Endothelial cell of umbilical vein (primary cell): Measurements from ENCODE around the gene RHCE. TPM values are rescaled to one million over a fixed set of nuclear protein-coding genes. Genes with fewer than 3 reads are reported as not detected.

ENCODE experiments used
- BruUV-seq: library from RNA; stranded (reverse); fragments of 400-500 nt; replicated peaks from 2 replicates; lab custom pipeline; 2021; lab: Mats Ljungman, UMichigan
- CTCF ChIA-PET: fragments of 300-600, 350-600 bp; sonication (Branson Sonifier 250); formaldehyde crosslinking; loops from one replicate; lab custom pipeline; 2021; ENCODE audit warnings: antibody characterized with exemption, inconsistent platforms; lab: Charles Lee
- POLR2A ChIA-PET: fragments of 300-600, 350-600 bp; sonication (Branson Sonifier 250); formaldehyde crosslinking; loops from one replicate; lab custom pipeline; 2021; ENCODE audit warnings: antibody characterized with exemption, inconsistent platforms; lab: Charles Lee
- DNase-seq: peaks from one replicate; pipeline ENCODE4 v3.0.0-alpha.2; 2011; ENCODE audit warnings: low read depth, low spot score
- FAIRE-seq: peaks from 2 replicates; lab custom pipeline; 2011; peaks lifted over from hg19 to GRCh38; lab: Jason Lieb, UNC
- H2AFZ ChIP-seq: 2 replicates; pipeline ENCODE4 v1.6.0; 2012; ENCODE audit warnings: low read depth, low read length, control low read depth, inconsistent platforms
- H3K27ac ChIP-seq: 2 replicates; pipeline ENCODE4 v1.5.1; 2011; ENCODE audit warnings: low read depth, mild to moderate bottlenecking, control low read depth, low read length, moderate library complexity; ENCODE audit not compliant: insufficient read depth
- H3K27me3 ChIP-seq, 2 experiments: 2 replicates each; pipeline versions ENCODE4 v1.6.0 to v1.6.1; 2011; ENCODE audit warnings: low read length in 2 of 2, mixed read lengths in 1 of 2; ENCODE audit not compliant: control insufficient read depth in 2 of 2, insufficient read depth in 2 of 2
- H3K36me3 ChIP-seq, 2 experiments: 2 replicates in 1 of 2; 3 replicates in 1 of 2; pipeline ENCODE4 v1.5.1; 2011; ENCODE audit warnings: low read length in 2 of 2, mild to moderate bottlenecking in 1 of 2, moderate library complexity in 1 of 2; ENCODE audit not compliant: control insufficient read depth in 2 of 2, insufficient read depth in 2 of 2; ENCODE audit errors: extremely low read depth in 1 of 2
- H3K4me1 ChIP-seq: 3 replicates; pipeline ENCODE4 v1.5.1; 2011; ENCODE audit warnings: mild to moderate bottlenecking, low read length; ENCODE audit not compliant: control insufficient read depth, insufficient read depth; ENCODE audit errors: extremely low read depth
- H3K4me2 ChIP-seq: 2 replicates; pipeline ENCODE4 v1.6.1; 2011; ENCODE audit warnings: low read length, control low read depth, mixed read lengths; ENCODE audit not compliant: insufficient read depth
- H3K4me3 ChIP-seq, 3 experiments: fragments of 200-600 bp in 1 of 3; sonication (generic), shearing (Covaris generic) in 1 of 3; replicated peaks in 1 of 3; 2 replicates each; pipeline ENCODE4 v1.5.1; 2011 to 2016; ENCODE audit warnings: control low read depth in 3 of 3, low read length in 3 of 3, mild to moderate bottlenecking in 2 of 3, inconsistent platforms in 1 of 3, low read depth in 1 of 3, moderate library complexity in 1 of 3; ENCODE audit not compliant: insufficient read depth in 1 of 3
- H3K79me2 ChIP-seq: 2 replicates; pipeline ENCODE4 v1.6.0; 2012; ENCODE audit warnings: low read length, inconsistent platforms; ENCODE audit not compliant: control insufficient read depth, insufficient read depth
- H3K9ac ChIP-seq: replicated peaks from 2 replicates; pipeline ENCODE3; 2011; ENCODE audit warnings: low read length, control low read depth; ENCODE audit not compliant: insufficient read depth; ENCODE audit errors: extremely low read depth
- H3K9me1 ChIP-seq: replicated peaks from 3 replicates; pipeline ENCODE4 v1.6.0; 2011; ENCODE audit warnings: mild to moderate bottlenecking, low read length; ENCODE audit not compliant: control insufficient read depth, insufficient read depth; ENCODE audit errors: extremely low read depth
- H3K9me3 ChIP-seq: replicated peaks from 2 replicates; pipeline ENCODE4 v1.5.1; 2012; ENCODE audit warnings: low read length, inconsistent platforms; ENCODE audit not compliant: control insufficient read depth, insufficient read depth
- H4K20me1 ChIP-seq: replicated peaks from 2 replicates; pipeline ENCODE3; 2011; ENCODE audit warnings: mild to moderate bottlenecking, low read length; ENCODE audit not compliant: control insufficient read depth, insufficient read depth; ENCODE audit errors: extremely low read depth
- CTCF ChIP-seq, 2 donors: IDR thresholded peaks; 1 replicate in 1 of 2; 2 replicates in 1 of 2; pipeline ENCODE4 v1.5.1; 2011; ENCODE audit warnings: low read length in 2 of 2, mild to moderate bottlenecking in 2 of 2, moderate library complexity in 2 of 2, control low read depth in 1 of 2, inconsistent platforms in 1 of 2, low read depth in 1 of 2; ENCODE audit not compliant: insufficient read depth in 1 of 2; ENCODE audit errors: extremely low read depth in 1 of 2
- EZH2 ChIP-seq: IDR thresholded peaks from 2 replicates; pipeline ENCODE4 v1.6.1; 2012; ENCODE audit warnings: borderline replicate concordance, low read depth, mild to moderate bottlenecking, moderate library complexity, low read length, inconsistent platforms; ENCODE audit not compliant: severe bottlenecking
- FOS ChIP-seq: IDR thresholded peaks from 2 replicates; pipeline ENCODE4 v1.6.1; 2011; ENCODE audit warnings: mild to moderate bottlenecking, low read length, moderate library complexity, borderline replicate concordance; ENCODE audit not compliant: insufficient read depth
- GATA2 ChIP-seq: IDR thresholded peaks from 2 replicates; pipeline ENCODE4 v1.7.0; 2011; ENCODE audit warnings: low read depth, mild to moderate bottlenecking, moderate library complexity, mixed read lengths, low read length; ENCODE audit not compliant: insufficient read length, insufficient read depth
- JUN ChIP-seq: IDR thresholded peaks from 2 replicates; pipeline ENCODE4 v1.6.1; 2011; ENCODE audit warnings: borderline replicate concordance, low read depth; ENCODE audit not compliant: insufficient read length, insufficient read depth
- MYC ChIP-seq: IDR thresholded peaks from one replicate; pipeline ENCODE4 v1.6.1; 2011; ENCODE audit warnings: mild to moderate bottlenecking, low read depth, low read length
- POLR2A ChIP-seq: IDR thresholded peaks from 2 replicates; pipeline ENCODE4 v1.6.1; 2012; ENCODE audit warnings: low read depth, mild to moderate bottlenecking, control low read depth, low read length
- POLR2AphosphoS5 ChIP-seq: IDR thresholded peaks from 2 replicates; pipeline ENCODE4 v1.6.1; 2012; ENCODE audit warnings: low read depth, mild to moderate bottlenecking, control low read depth, low read length, moderate library complexity; ENCODE audit not compliant: insufficient read depth
- dilution Hi-C: fragments of 300-500 bp; cut with MboI; formaldehyde crosslinking; loops from one replicate; pipeline ENCODE4 v1.15.0; 2019; ENCODE audit warnings: low sequenced_read_pairs; ENCODE audit not compliant: extremely low pct_ligation_motif_present
- intact Hi-C: fragments of 100-400 bp; cut with micrococcal nuclease; formaldehyde crosslinking; loops from one replicate; pipeline ENCODE4 v1.10.0; 2022
- polyA plus RNA-seq, 4 experiments: library from polyadenylated mRNA; depleted of rRNA in 3 of 4; stranded (reverse) in 3 of 4; unstranded in 1 of 4; fragments of >200 nt; gene quantifications; 2 replicates each; pipeline versions ENCODE4 v1.2.1 to v1.2.3, GENCODE V29; 2011 to 2012; ENCODE audit warnings: missing spikeins in 1 of 4
- total RNA-seq: library from RNA; stranded (reverse); gene quantifications from 2 replicates; pipeline ENCODE4 v1.2.3, GENCODE V29; 2021
- TF ChIP-seq, protein P1 (sequence below): IDR thresholded peaks from 2 replicates; pipeline ENCODE4 v1.6.1; 2011; ENCODE audit not compliant: insufficient read depth, insufficient read length

RHCE gene
- total and polyA plus RNA-seq, 2 donors (not counting 3 experiments of a cell fraction or from before 2014, with no cell fraction given): 0.07 TPM; not detected in 1

DNA sequence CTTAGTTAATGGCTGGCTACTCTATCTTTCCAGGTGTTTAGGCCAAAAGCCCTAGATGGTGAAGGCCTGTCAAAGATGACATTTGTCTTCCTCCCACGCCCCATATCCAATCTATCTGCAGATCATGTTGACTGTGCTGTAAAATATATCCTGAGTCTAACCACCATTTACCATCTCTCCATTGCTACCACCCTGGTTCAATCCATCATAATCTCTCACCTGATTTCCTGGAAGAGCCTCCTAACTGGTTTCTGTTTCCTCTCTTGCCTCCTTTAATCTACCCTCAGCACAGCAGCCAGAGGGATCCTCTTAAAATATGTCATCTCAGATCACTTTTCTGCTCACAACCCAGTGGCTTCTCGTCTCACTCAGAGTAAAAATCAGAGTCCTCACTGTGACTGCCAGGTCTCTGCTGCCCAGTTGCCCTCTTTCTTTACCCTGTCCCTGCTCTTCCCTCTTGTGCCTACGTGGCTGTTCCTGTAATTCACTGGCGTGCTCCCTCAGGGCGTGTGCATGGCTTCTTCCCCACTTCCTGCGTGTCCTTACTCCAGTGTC, 64.7 kb downstream of the RHCE start:
- Histone ChIP-seq H3K4me2 (no peak overlapping the region), H3K9me3 (no peaks in the 10 kb centered on the region), H2AFZ (no peak overlapping the region), H3K9ac (no peak overlapping the region), H3K9me1 (peaks cover 4% of the 10 kb centered on the region), H3K27me3 (no peaks in the 10 kb centered on the region), H3K79me2 (no peaks in the 10 kb centered on the region), H3K4me3 (no peak overlapping the region), H3K27ac (no peak overlapping the region), H3K4me1 (peaks cover 6% of the 10 kb centered on the region), H4K20me1 (peaks cover 2% of the 10 kb centered on the region), H3K36me3 (peaks cover 9 to 10% of the 10 kb centered on the region in 2 experiments)
- POLR2A ChIA-PET: no interaction called here
- no TSS peak for BruUV-seq
- TF ChIP-seq POLR2AphosphoS5 (no peak), POLR2A (no peak), JUN (no peak), CTCF (IDR thresholded peaks at IDR 0.05; ENCODE audit: extremely low read depth in 1 of 2, insufficient read depth in 1 of 2, low read depth in 1 of 2, low read length in 2 of 2) (no peak), EZH2 (no peak), FOS (no peak), MYC (no peak), GATA2 (no peak)
- TF ChIP-seq, protein P1, sequence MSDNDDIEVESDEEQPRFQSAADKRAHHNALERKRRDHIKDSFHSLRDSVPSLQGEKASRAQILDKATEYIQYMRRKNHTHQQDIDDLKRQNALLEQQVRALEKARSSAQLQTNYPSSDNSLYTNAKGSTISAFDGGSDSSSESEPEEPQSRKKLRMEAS: no peak
- FAIRE-seq (no peak), DNase-seq (no peak)
- dilution Hi-C loops: no loop called here
- intact Hi-C loops: no loop called here
- CTCF ChIA-PET: no interaction called here
